ENCODE measurements around the gene CPE.

Gene CPE

GRCh38 chr4:165470009-165470408 is 91.2 kb downstream of the CPE start:
- no peak for TF ChIP-seq CTCF (IDR thresholded peaks at IDR 0.05)
- Histone ChIP-seq H3K4me3 (no peak overlapping the region), H3K27ac (no peak overlapping the region)
- no peak for DNase-seq (ENCODE audit: low spot score)

- H3K27ac ChIP-seq = no peak overlapping the region
- H3K4me3 ChIP-seq = no peak overlapping the region
- TF ChIP-seq CTCF (IDR thresholded peaks at IDR 0.05) = no peak
- DNase-seq (ENCODE audit: low spot score) = no peak
Measured at GRCh38 chr4:165472943-165473676, 94.3 kb downstream of the CPE start.

GRCh38 chr4:165474784-165475705 is 96.2 kb downstream of the CPE start:
- H3K27ac ChIP-seq = no peak overlapping the region
- no peak overlapping the region for H3K4me3 ChIP-seq
- no peak for DNase-seq (ENCODE audit: low spot score)
- TF ChIP-seq CTCF (IDR thresholded peaks at IDR 0.05) = no peak

GRCh38 chr4:165475706-165476070 is 96.9 kb downstream of the CPE start:
- Histone ChIP-seq H3K27ac (no peak overlapping the region), H3K4me3 (no peak overlapping the region)
- no peak for DNase-seq (ENCODE audit: low spot score)
- no peak for TF ChIP-seq CTCF (IDR thresholded peaks at IDR 0.05)

- TF ChIP-seq CTCF (IDR thresholded peaks at IDR 0.05) = no peak
- no peak for DNase-seq (ENCODE audit: low spot score)
- Histone ChIP-seq H3K27ac (no peak overlapping the region), H3K4me3 (no peak overlapping the region)
Measured at GRCh38 chr4:165476214-165477098, 97.6 kb downstream of the CPE start.

GRCh38 chr4:165477799-165478198 is 99.0 kb downstream of the CPE start:
- no peak for TF ChIP-seq CTCF (IDR thresholded peaks at IDR 0.05)
- Histone ChIP-seq H3K27ac (no peak overlapping the region), H3K4me3 (no peak overlapping the region)
- DNase-seq (ENCODE audit: low spot score) = no peak
